Measurements from ENCODE around the gene PODN.

DNA sequence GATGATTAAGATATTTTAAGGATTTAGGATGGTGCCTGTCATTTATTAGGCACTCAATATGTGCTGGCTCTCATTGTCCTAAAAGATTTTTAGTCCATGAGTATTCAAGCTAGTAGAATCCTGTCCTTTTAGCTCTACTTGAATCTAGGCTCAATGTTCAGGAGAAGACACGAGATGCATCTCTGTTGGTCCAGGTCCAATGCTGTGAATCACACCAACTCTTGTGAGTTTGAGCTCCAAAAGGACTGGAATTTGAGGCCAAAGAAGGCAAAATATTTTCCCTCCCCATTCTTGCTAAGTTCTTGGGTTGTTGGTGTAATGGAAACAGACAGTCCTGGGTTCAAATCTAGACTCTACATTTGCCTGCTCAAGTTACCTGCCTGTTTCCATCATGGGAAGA is 1.4 kb upstream of the PODN start:
- TF ChIP-seq, protein P1, sequence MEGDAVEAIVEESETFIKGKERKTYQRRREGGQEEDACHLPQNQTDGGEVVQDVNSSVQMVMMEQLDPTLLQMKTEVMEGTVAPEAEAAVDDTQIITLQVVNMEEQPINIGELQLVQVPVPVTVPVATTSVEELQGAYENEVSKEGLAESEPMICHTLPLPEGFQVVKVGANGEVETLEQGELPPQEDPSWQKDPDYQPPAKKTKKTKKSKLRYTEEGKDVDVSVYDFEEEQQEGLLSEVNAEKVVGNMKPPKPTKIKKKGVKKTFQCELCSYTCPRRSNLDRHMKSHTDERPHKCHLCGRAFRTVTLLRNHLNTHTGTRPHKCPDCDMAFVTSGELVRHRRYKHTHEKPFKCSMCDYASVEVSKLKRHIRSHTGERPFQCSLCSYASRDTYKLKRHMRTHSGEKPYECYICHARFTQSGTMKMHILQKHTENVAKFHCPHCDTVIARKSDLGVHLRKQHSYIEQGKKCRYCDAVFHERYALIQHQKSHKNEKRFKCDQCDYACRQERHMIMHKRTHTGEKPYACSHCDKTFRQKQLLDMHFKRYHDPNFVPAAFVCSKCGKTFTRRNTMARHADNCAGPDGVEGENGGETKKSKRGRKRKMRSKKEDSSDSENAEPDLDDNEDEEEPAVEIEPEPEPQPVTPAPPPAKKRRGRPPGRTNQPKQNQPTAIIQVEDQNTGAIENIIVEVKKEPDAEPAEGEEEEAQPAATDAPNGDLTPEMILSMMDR (IDR thresholded peaks at IDR 0.05; ENCODE audit: borderline replicate concordance, extremely low read depth, low read length, poor library complexity, severe bottlenecking) = no peak
- TF ChIP-seq EZH2 (IDR thresholded peaks at IDR 0.05; ENCODE audit: borderline replicate concordance, low read depth, low read length, severe bottlenecking) = no peak
